Peyer's patch (tissue), 4 donors: ENCODE results near the gene SLC12A9.

Experiments
- CTCF ChIP-seq, 6 experiments: fragments of 450-650 bp in 4 of 6; fragments of 200-600 bp in 2 of 6; sonication (generic) in 1 of 6; IDR thresholded peaks; one replicate each; pipeline ENCODE4 v1.5.1; 2017 to 2019; ENCODE audit warnings: antibody characterized with exemption in 6 of 6, mild to moderate bottlenecking in 3 of 6, moderate library complexity in 1 of 6
- POLR2A ChIP-seq, 2 donors: fragments of 450-650 bp; IDR thresholded peaks; one replicate each; pipeline ENCODE4 v1.5.1; 2017; ENCODE audit warnings: antibody characterized with exemption in 2 of 2, mild to moderate bottlenecking in 2 of 2, moderate library complexity in 2 of 2

- TF ChIP-seq POLR2A (IDR thresholded peaks at IDR 0.05) (no peak), CTCF (IDR thresholded peaks at IDR 0.05) (no peak)
These were observed 30.4 kb downstream of the SLC12A9 start for GRCh38 chr7:100882785-100883526.
